ENCODE measurements around the gene CTIF.
"Not testable (repeated sequence)": the region's sequence is repeated elsewhere in the genome, so short reads cannot be mapped to it uniquely, and the experiment has no call there.

CTIF gene

DNA sequence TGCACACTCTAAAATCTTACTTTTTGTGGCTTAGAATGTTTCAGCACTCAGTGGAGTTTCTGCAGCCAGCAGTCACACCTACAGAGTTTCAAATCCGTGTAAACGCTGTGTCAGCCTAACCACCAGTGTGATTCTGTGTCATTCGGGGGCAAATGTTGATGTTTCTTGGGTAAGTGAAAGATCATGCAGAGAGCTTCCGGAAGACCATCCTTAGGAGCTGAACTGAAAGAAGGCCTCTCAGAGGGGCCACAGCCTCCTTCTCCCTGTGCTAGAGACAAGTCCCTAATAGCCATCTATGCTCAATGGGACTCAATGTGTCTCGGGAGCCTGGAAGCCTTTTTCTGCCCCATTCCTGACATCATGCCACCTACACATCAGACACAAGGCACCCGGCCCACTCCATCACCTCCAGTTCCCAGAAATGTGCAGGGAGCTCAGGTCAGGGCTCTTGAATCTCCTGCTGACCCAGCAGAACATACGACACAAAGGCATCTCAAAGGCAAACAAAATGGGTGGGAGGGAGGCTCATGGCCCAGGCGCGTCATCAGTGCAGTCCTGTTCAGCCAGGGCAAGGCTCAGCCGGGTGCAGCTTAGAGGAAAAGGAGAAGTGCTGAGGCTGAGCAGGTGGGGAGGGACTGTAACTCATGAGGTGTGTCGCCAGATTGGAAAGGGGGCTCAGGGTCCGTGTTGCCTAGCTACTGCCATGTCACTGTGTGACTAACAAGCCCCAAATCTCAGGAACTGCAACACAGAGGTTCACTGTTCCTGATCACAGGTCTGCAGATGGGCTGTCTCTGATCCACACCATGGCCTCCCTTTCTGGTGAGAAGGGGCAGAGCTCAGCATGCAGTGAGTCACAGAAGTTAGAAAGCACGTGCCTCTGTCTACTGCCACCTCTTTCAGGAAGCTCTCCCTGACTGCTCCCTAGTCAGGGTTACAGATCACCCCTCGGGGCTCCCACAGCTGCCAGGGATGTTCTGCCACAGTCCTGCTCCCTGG is 329.9 kb downstream of the CTIF start:
- no peak overlapping the region for H3K27ac ChIP-seq (ENCODE audit: low read depth, low read length)

DNA sequence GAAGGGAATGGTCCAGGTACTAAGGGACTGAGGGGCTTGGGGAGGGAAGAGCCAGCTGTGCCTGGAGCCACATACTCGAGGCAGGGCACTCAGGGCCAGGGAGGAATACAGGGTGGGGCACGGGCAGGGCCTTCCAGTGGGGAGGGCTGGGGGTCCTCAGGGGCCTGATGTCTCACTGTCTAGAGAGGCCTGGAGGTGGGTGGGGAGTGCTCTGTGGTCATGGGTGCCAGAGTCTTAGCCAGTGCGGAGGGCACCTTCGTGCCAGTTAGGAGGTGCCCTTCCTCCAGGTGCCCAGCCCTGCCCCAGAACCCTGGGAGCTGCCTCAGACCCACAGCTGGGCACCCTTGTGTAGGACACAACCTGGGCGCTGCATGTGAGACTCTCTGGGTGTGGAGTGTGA is 330.8 kb downstream of the CTIF start:
- no peaks in the 10 kb centered on the region for H3K36me3 ChIP-seq (ENCODE audit: control insufficient read depth in 1 of 2, insufficient read depth in 2 of 2, low read length in 2 of 2)
- no peak overlapping the region for H3K4me3 ChIP-seq (ENCODE audit: low read depth in 1 of 2, low read length in 2 of 2)
- no peaks in the 10 kb centered on the region for H3K9me3 ChIP-seq (ENCODE audit: control insufficient read depth in 1 of 2, low read length in 2 of 2)
- H3K9ac ChIP-seq (ENCODE audit: low read depth in 1 of 2, low read length in 2 of 2) = no peak overlapping the region
- H3K27ac ChIP-seq (ENCODE audit: low read depth, low read length) = no peak overlapping the region
- no peaks in the 10 kb centered on the region for H3K27me3 ChIP-seq (ENCODE audit: control insufficient read depth in 1 of 2, insufficient read depth in 2 of 2, low read length in 2 of 2)
- peaks cover 7 to 10% of the 10 kb centered on the region in 2 donors for H3K4me1 ChIP-seq (ENCODE audit: control insufficient read depth in 1 of 2, insufficient read depth in 2 of 2, low read length in 2 of 2)

More for the DNA sequence above, 329.9 kb downstream of the CTIF start:
- no peaks in the 10 kb centered on the region for H3K36me3 ChIP-seq (ENCODE audit: control insufficient read depth in 1 of 2, insufficient read depth in 2 of 2, low read length in 2 of 2)
- H3K4me3 ChIP-seq (ENCODE audit: low read depth in 1 of 2, low read length in 2 of 2) = no peak overlapping the region
- no peaks in the 10 kb centered on the region for H3K27me3 ChIP-seq (ENCODE audit: control insufficient read depth in 1 of 2, insufficient read depth in 2 of 2, low read length in 2 of 2)
- peaks cover 7 to 10% of the 10 kb centered on the region in 2 donors for H3K4me1 ChIP-seq (ENCODE audit: control insufficient read depth in 1 of 2, insufficient read depth in 2 of 2, low read length in 2 of 2)
- H3K9ac ChIP-seq (ENCODE audit: low read depth in 1 of 2, low read length in 2 of 2) = no peak overlapping the region
- no peaks in the 10 kb centered on the region for H3K9me3 ChIP-seq (ENCODE audit: control insufficient read depth in 1 of 2, low read length in 2 of 2)

DNA sequence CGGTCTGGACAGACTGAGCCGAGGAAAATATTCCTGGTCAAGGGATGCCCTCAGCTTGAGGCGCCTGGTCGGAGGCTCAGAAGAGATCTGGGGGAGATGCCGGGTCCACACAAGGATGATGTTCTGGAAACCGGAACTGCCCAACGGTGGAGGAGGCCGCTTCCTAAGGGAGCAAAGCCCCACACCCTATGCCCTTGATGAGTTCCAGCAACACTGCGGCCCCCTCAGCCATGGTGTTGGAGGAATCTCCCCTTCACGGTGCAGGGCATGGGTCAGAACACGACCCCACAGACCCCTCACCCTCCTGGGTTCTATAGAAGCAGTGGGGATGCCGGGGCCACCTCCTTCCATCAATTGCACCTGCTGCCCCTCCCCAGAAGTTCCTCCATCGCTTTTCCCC is 332.1 kb downstream of the CTIF start:
- not testable (repeated sequence) for H3K4me1 ChIP-seq (ENCODE audit: control insufficient read depth in 1 of 2, insufficient read depth in 2 of 2, low read length in 2 of 2); H3K9ac ChIP-seq (ENCODE audit: low read depth in 1 of 2, low read length in 2 of 2); H3K27ac ChIP-seq (ENCODE audit: low read depth, low read length); H3K36me3 ChIP-seq (ENCODE audit: control insufficient read depth in 1 of 2, insufficient read depth in 2 of 2, low read length in 2 of 2); H3K9me3 ChIP-seq (ENCODE audit: control insufficient read depth in 1 of 2, low read length in 2 of 2); H3K4me3 ChIP-seq (ENCODE audit: low read depth in 1 of 2, low read length in 2 of 2); H3K27me3 ChIP-seq (ENCODE audit: control insufficient read depth in 1 of 2, insufficient read depth in 2 of 2, low read length in 2 of 2)

DNA sequence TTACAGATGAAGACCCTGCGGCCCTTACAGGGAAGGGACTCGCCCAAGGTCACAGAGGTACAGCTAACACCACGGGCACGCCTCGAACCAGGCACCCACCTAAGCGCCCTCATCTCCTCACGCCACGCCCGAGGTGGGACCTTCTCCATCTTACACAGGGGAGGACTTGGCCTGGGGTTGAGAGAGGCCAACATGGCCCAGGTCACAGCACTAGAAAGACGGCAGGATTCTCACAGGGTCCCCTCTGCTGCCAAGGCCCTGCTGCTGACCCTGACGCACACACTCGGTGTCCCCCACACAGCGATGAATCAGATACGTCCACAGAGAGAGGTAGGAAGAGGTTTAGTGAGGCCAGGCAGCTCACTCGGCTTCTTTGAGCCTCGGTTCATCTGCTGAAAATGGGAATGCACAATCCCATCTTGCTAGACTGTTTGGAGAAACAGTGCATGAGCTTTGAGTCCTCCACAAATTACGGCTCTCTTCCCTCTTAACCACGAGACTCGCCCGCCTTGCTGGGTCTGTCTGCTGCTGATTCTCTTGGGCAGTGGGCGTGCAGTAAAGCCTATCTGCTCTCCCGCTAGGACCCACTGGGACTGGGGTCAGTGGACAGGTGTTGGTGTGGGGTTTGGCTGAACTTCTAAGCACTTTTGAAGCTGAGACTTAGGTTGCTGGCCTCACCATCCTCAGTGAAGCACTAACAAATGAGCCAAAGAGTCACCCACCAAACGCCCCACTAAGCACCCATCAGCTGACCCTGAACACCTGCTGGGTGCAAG is 332.7 kb downstream of the CTIF start:
- no peaks in the 10 kb centered on the region for H3K27me3 ChIP-seq (ENCODE audit: control insufficient read depth in 1 of 2, insufficient read depth in 2 of 2, low read length in 2 of 2)
- no peaks in the 10 kb centered on the region for H3K9me3 ChIP-seq (ENCODE audit: control insufficient read depth in 1 of 2, low read length in 2 of 2)
- no peaks in the 10 kb centered on the region for H3K36me3 ChIP-seq (ENCODE audit: control insufficient read depth in 1 of 2, insufficient read depth in 2 of 2, low read length in 2 of 2)
- peaks cover 7 to 8% of the 10 kb centered on the region in 2 donors for H3K4me1 ChIP-seq (ENCODE audit: control insufficient read depth in 1 of 2, insufficient read depth in 2 of 2, low read length in 2 of 2)
- no peak overlapping the region for H3K9ac ChIP-seq (ENCODE audit: low read depth in 1 of 2, low read length in 2 of 2)
- no peak overlapping the region for H3K4me3 ChIP-seq (ENCODE audit: low read depth in 1 of 2, low read length in 2 of 2)
- H3K27ac ChIP-seq (ENCODE audit: low read depth, low read length) = no peak overlapping the region

DNA sequence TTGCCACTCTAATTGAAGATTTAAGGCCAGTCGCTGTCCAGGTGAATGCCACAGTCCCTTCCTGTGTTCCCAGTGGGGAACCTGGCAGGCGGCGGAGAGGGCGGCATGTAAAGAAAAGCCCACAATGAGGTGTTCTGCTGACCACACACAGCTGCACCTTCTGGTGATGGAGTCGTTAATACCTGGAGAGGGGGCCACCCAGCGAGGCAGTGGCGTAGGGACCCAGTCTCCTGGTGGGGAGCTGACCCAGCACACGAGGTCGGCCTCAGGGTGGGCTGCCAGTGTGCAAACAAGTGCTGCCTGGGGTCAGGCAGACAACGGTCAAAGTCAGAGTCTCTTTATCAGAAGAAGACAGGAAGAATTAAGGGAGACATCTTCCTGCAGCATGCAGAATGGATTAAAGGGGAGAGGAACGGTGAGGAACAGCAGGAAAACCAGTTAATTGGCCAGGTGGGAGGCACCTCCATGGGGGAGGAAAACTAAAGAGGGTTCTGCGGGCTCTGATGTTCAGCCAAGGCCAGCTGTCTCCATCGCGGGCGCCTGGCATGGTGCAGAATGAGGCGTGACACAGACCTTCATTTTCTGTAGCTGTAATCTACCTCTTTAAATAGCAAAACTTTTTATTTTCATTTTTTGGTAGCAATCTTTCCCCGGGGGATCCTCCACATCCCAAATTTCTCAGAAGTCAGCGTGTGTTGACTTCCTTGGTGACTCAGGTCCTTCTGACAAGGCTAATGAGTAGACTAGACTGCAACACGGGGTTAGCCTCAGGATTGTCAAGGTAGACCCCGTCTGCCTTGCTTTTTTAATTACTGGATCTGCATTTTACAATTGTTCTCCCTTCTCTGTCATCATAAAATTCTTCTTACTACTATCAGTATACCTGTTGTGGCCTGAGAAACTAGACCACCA is 333.7 kb downstream of the CTIF start:
- Histone ChIP-seq H3K27me3 (ENCODE audit: control insufficient read depth in 1 of 2, insufficient read depth in 2 of 2, low read length in 2 of 2) (no peaks in the 10 kb centered on the region), H3K9ac (ENCODE audit: low read depth in 1 of 2, low read length in 2 of 2) (no peak overlapping the region), H3K27ac (ENCODE audit: low read depth, low read length) (no peak overlapping the region), H3K4me3 (ENCODE audit: low read depth in 1 of 2, low read length in 2 of 2) (no peak overlapping the region), H3K36me3 (ENCODE audit: control insufficient read depth in 1 of 2, insufficient read depth in 2 of 2, low read length in 2 of 2) (no peaks in the 10 kb centered on the region), H3K4me1 (ENCODE audit: control insufficient read depth in 1 of 2, insufficient read depth in 2 of 2, low read length in 2 of 2) (peaks cover 6 to 7% of the 10 kb centered on the region in 2 donors), H3K9me3 (ENCODE audit: control insufficient read depth in 1 of 2, low read length in 2 of 2) (no peaks in the 10 kb centered on the region)

DNA sequence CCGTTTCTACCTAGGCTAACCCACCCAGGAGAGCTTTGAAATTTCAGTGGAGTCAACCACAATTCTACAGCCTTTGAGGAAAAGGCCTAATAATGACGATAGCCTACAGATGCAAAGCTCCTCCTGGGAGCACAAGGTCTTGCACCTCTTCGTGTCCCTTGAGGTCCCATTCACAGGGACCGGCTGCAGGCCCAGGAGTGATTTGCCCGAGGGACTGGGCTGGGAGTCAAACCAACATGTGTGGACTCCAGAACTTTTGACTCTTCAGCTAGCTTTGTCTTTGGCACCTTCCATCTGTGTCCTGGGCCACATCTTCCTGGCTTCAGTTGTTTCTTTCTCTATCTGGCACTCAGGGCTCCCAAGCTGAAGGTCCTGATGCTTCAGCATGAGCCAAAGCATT is 335.4 kb downstream of the CTIF start:
- Histone ChIP-seq H3K4me1 (ENCODE audit: control insufficient read depth in 1 of 2, insufficient read depth in 2 of 2, low read length in 2 of 2) (no peaks in the 10 kb centered on the region), H3K9ac (ENCODE audit: low read depth in 1 of 2, low read length in 2 of 2) (no peak overlapping the region), H3K9me3 (ENCODE audit: control insufficient read depth in 1 of 2, low read length in 2 of 2) (no peaks in the 10 kb centered on the region), H3K36me3 (ENCODE audit: control insufficient read depth in 1 of 2, insufficient read depth in 2 of 2, low read length in 2 of 2) (no peaks in the 10 kb centered on the region), H3K27ac (ENCODE audit: low read depth, low read length) (no peak overlapping the region), H3K27me3 (ENCODE audit: control insufficient read depth in 1 of 2, insufficient read depth in 2 of 2, low read length in 2 of 2) (no peaks in the 10 kb centered on the region), H3K4me3 (ENCODE audit: low read depth in 1 of 2, low read length in 2 of 2) (no peak overlapping the region)

DNA sequence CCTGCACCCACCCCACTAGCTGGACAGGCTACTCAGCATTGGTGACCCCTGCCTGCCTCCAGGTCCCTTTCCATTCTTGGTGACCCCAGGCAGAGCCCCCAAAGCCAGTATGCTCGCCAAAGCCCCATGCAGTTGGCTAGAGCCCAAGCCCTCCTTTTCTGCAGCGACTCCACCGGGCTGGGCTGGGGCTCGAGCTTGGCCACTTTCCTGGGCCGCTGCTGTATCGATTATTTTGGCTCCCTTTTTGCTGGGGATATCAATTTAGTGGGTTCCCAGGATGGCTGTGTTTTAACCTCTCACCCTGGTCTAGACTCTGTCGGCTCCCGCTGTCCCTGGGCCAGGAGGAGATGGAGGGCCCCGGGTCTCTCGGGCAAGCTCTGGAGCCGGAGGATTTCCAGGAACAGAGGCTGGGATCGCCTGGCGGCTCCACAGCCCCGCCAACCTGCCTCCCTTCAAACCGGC is 335.9 kb downstream of the CTIF start:
- Histone ChIP-seq H3K9me3 (ENCODE audit: control insufficient read depth in 1 of 2, low read length in 2 of 2) (no peaks in the 10 kb centered on the region), H3K27ac (ENCODE audit: low read depth, low read length) (no peak overlapping the region), H3K27me3 (ENCODE audit: control insufficient read depth in 1 of 2, insufficient read depth in 2 of 2, low read length in 2 of 2) (no peaks in the 10 kb centered on the region), H3K4me1 (ENCODE audit: control insufficient read depth in 1 of 2, insufficient read depth in 2 of 2, low read length in 2 of 2) (no peaks in the 10 kb centered on the region), H3K9ac (ENCODE audit: low read depth in 1 of 2, low read length in 2 of 2) (no peak overlapping the region), H3K36me3 (ENCODE audit: control insufficient read depth in 1 of 2, insufficient read depth in 2 of 2, low read length in 2 of 2) (no peaks in the 10 kb centered on the region), H3K4me3 (ENCODE audit: low read depth in 1 of 2, low read length in 2 of 2) (no peak overlapping the region)

DNA sequence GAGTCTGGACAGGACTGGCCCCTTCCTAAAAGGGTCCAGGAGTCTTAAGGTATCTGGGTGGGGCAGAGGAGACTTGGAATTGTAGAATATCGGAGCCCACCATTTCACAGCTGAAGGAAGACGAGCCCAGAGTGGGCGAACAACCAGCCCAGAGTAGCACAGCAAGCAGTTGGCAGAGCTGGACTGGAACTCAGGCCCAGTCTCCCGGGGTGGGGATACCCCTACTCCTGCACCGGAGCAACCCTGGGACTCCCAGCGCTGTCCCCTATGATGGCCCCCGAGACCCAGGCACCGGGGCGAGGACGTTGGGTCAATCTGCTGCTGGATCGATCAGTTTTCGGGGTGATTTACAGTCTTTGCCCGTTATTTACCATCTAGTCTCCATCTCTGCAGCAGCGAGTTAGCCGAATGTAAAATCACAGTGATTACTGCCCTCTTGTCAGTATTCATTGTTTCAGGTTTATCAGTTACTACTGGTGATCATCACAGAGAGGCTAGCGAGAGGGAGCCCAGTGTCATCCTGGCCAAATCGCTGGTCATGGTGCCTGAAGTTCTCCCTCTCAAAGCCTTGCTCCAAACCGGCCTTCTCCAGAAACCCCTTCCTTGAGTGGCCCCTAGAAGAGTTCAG is 336.6 kb downstream of the CTIF start:
- no peaks in the 10 kb centered on the region for H3K27me3 ChIP-seq (ENCODE audit: control insufficient read depth in 1 of 2, insufficient read depth in 2 of 2, low read length in 2 of 2)
- no peaks in the 10 kb centered on the region for H3K36me3 ChIP-seq (ENCODE audit: control insufficient read depth in 1 of 2, insufficient read depth in 2 of 2, low read length in 2 of 2)
- no peaks in the 10 kb centered on the region for H3K4me1 ChIP-seq (ENCODE audit: control insufficient read depth in 1 of 2, insufficient read depth in 2 of 2, low read length in 2 of 2)
- H3K4me3 ChIP-seq (ENCODE audit: low read depth in 1 of 2, low read length in 2 of 2) = no peak overlapping the region
- no peak overlapping the region for H3K9ac ChIP-seq (ENCODE audit: low read depth in 1 of 2, low read length in 2 of 2)
- no peak overlapping the region for H3K27ac ChIP-seq (ENCODE audit: low read depth, low read length)
- no peaks in the 10 kb centered on the region for H3K9me3 ChIP-seq (ENCODE audit: control insufficient read depth in 1 of 2, low read length in 2 of 2)

DNA sequence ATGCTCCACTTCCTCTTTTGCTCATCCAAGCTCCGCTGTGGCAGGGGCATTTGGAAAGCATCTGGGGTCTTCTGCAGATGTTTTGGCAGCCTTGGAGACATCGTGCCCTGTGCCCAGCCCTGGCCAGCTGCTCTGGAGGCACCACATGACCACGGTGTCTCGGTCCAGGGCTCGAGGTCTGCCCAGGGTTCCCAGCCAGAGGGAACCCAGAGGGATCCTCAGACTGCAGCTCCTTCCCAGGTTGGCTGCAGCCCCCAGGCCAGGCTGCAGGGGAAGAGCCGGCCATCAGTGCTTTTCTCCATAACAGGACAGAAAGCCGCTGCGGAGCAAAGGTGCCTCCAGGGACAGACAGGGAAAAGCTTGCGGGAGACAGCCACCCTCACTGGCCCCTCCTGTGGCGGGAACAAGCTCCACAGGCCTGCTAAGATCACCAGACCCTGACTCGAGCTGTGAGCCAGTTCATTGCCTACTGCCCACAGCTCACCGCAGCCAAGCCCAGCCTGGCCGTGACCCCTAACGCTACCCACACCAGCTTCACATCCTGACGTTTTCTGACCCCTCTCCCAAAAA is 337.2 kb downstream of the CTIF start:
- H3K4me3 ChIP-seq (ENCODE audit: low read depth in 1 of 2, low read length in 2 of 2) = no peak overlapping the region
- H3K9ac ChIP-seq (ENCODE audit: low read depth in 1 of 2, low read length in 2 of 2) = no peak overlapping the region
- H3K9me3 ChIP-seq (ENCODE audit: control insufficient read depth in 1 of 2, low read length in 2 of 2) = no peaks in the 10 kb centered on the region
- H3K27me3 ChIP-seq (ENCODE audit: control insufficient read depth in 1 of 2, insufficient read depth in 2 of 2, low read length in 2 of 2) = no peaks in the 10 kb centered on the region
- H3K27ac ChIP-seq (ENCODE audit: low read depth, low read length) = no peak overlapping the region
- no peaks in the 10 kb centered on the region for H3K4me1 ChIP-seq (ENCODE audit: control insufficient read depth in 1 of 2, insufficient read depth in 2 of 2, low read length in 2 of 2)
- H3K36me3 ChIP-seq (ENCODE audit: control insufficient read depth in 1 of 2, insufficient read depth in 2 of 2, low read length in 2 of 2) = no peaks in the 10 kb centered on the region
